GM13977 (cell line): ENCODE measurements around the gene PMF1.

Source experiments
- DNase-seq: peaks from one replicate; pipeline ENCODE4 v3.0.0; 2012; ENCODE audit warnings: low spot score
- in situ Hi-C: fragments of 300-500 bp; cut with MboI; formaldehyde crosslinking; loops from one replicate; pipeline ENCODE4 v1.12.0; 2022; ENCODE audit warnings: low sequenced_read_pairs, low pct_unique_long_range_greater_than_20kb, mixed read lengths, inconsistent platforms; ENCODE audit not compliant: unreplicated experiment
- TF ChIP-seq, protein P1 (sequence below): IDR thresholded peaks from 2 replicates; pipeline ENCODE4 v1.5.1; 2012; ENCODE audit warnings: mild to moderate bottlenecking, control low read depth; ENCODE audit not compliant: insufficient read depth; ENCODE audit errors: extremely low read depth, missing control alignments

The PMF1 gene

DNA sequence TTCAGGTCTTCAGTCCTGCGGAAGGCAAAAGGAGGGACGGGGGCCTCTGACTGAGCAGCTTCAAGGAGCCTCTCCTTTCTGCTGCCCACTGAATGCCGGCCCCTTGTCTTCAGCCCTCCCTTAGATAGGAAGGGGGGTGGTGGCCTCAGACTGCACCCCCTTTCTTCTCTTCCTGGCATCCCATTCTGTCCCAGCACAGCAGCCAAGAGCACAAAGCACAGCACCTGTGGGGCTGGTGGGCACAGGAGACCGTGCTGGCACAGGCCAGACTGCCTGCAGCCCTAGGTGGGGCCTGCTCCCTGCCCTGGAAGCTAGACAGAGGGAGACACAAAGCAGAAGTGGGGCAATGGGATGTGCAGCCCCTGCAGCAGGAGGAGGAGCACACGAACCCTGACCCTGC lies 36.8 kb downstream of the PMF1 start:
- TF ChIP-seq, protein P1, sequence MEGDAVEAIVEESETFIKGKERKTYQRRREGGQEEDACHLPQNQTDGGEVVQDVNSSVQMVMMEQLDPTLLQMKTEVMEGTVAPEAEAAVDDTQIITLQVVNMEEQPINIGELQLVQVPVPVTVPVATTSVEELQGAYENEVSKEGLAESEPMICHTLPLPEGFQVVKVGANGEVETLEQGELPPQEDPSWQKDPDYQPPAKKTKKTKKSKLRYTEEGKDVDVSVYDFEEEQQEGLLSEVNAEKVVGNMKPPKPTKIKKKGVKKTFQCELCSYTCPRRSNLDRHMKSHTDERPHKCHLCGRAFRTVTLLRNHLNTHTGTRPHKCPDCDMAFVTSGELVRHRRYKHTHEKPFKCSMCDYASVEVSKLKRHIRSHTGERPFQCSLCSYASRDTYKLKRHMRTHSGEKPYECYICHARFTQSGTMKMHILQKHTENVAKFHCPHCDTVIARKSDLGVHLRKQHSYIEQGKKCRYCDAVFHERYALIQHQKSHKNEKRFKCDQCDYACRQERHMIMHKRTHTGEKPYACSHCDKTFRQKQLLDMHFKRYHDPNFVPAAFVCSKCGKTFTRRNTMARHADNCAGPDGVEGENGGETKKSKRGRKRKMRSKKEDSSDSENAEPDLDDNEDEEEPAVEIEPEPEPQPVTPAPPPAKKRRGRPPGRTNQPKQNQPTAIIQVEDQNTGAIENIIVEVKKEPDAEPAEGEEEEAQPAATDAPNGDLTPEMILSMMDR: no peak
- in situ Hi-C loops: no loop called here
- DNase-seq: no peak

DNA sequence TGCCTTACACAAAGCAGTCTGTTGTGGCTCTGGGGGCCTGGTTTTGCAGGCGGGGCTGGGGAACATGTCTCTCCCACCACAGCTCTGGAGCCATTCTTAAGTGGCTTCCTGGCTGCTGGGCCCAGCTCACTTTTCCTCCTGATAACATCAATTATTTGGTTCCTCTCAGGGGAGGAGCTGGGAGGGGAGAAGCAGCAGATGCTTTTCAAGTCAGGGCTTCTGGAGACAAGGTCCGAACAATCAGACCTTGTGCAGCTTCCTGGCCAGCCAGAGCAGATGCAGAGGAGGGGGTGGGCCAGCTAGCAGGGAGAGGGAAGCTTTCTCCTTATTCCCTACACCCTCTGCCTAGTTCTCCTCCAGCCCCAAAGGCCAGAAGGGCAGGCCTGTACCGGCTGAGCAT lies 38.7 kb downstream of the PMF1 start:
- TF ChIP-seq, protein P1: no peak
- in situ Hi-C loops: no loop called here
- no peak for DNase-seq

DNA sequence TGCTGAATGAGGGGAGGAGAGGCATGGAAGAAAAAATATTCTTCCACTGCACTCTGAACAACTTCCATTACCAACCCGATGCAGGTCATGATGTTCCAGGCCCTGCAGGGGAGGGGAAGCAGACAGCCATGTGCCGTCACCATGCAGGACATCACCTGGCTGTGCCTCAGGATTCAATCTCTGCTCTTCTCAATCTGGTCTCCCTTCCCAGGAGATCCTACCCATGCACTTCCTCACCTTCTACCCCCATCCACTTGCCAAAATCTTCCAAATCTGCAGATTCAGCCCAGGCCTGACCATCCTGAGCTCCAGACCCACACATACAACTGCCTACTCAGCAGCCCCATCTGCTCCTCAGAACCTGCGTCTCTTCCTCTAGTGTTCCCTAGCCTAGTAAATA lies 40.8 kb downstream of the PMF1 start:
- no peak for DNase-seq
- in situ Hi-C loops: no loop called here
- TF ChIP-seq, protein P1: no peak

DNA sequence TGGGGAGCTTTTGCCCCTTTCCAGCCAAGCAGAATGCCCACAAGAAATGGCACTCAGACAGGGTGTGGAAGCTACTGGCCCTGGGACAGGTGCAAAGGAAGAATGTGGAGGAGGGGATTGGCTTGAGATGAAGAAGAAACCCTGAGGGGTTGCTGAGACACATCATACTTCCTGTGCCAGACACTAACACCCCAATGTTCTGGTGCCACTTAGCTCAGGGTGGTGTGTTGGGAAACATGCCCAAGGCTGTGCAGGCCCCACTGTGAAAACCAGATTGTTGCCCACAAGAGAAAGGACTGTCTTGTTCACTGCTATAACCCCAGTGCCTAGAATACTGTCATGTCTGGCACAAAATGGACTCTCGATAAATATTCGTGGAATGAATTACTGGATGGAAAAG lies 44.9 kb downstream of the PMF1 start:
- in situ Hi-C loops: no loop called here
- DNase-seq: no peak
- TF ChIP-seq, protein P1: no peak

DNA sequence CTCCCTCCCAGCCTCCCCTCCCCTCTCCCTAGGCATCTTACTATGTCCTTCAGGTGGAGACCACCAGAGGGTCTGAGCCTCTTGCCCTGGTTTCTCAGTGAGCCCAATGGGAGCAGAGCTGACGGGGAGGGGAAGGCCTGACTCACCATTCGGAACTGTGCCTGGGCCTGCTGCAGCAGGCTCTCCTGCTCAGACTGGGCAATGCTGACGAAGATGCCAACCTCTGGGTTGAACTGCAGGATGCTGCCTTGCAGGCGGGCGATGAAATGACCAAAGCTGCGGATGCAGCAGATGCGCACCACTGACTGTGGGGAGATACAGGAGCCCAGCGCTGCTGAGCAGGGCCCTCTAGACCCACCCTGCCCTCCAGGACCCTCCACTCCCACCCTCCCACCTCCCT lies 46.1 kb downstream of the PMF1 start:
- TF ChIP-seq, protein P1: no peak
- in situ Hi-C loops: no loop called here
- DNase-seq: no peak

DNA sequence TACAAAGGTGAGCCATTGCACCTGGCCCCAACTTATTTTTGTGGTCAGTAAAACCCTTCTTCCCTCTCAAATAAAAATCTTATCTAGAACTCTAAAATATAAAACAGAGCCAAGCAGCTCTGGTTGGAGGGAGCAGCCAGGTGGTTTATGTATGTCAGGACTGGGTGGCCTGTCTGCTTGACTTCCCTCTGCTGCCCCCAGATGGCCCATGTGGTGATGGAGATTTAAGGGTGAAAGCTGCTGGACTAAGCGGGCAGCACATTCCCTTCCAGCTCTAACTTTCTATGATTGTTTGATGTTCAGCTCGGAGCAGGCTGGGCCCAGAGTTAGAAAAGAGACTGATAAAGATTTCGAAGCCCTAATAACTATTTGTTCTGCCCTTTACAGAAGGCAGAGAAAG lies 47.0 kb downstream of the PMF1 start:
- TF ChIP-seq, protein P1: peak; percentile 32
- no peak for DNase-seq
- in situ Hi-C loops: no loop called here

DNA sequence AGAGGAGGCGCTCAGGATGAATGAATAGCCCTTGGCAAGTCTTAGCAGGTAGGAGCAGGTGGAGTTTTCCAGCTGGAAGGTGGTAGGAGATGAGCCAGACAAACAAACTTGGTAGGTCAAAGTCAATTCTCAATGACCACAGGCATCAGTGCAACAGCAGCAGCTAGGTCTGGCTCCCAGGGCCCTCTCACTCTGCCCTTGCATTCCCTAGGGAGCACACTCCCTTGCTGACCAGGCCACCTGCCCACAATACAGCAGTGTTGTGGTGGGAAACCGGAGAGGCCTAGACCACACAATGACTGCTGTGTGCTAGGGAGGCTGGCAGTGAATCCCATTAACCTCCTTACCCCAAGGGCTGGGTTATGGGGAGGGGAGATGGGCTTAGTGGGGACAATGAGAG lies 48.1 kb downstream of the PMF1 start:
- no peak for DNase-seq
- in situ Hi-C loops: no loop called here
- TF ChIP-seq, protein P1: no peak
